HG02938 (cell line): Measurements from ENCODE around the gene STMN3.

Source experiments
- ATAC-seq: cut with Tn5 transposase; IDR thresholded peaks from one replicate; pipeline ENCODE4 v1.9.1; 2021; ENCODE audit warnings: mild to moderate bottlenecking, moderate library complexity; ENCODE audit not compliant: unreplicated experiment

The STMN3 gene

GRCh38 chr20:63653041-63653973 lies at the start of gene STMN3:
TSS of gene STMN3 (minus strand) at chr20:63653424. CDS start at chr20:63653345, 79 bp downstream.
- ATAC-seq, result no peak

GRCh38 chr20:63702036-63702665 lies 48.9 kb upstream of the STMN3 start:
- no peak for ATAC-seq

- ATAC-seq, result no peak
Observed at GRCh38 chr20:63701329-63702035, 48.3 kb upstream of the STMN3 start.

- no peak for ATAC-seq
Observed at GRCh38 chr20:63701051-63701328, 47.8 kb upstream of the STMN3 start.

- ATAC-seq, result no peak
Observed at GRCh38 chr20:63700199-63701050, 47.2 kb upstream of the STMN3 start.

GRCh38 chr20:63699466-63700198 lies 46.4 kb upstream of the STMN3 start:
- no peak for ATAC-seq

- ATAC-seq, result no peak
Observed at GRCh38 chr20:63698739-63699465, 45.7 kb upstream of the STMN3 start.

GRCh38 chr20:63697868-63698545 lies 44.8 kb upstream of the STMN3 start:
- no peak for ATAC-seq

GRCh38 chr20:63697357-63697867 lies 44.2 kb upstream of the STMN3 start:
- ATAC-seq, result no peak

- no peak for ATAC-seq
Observed at GRCh38 chr20:63696628-63697356, 43.6 kb upstream of the STMN3 start, which contains the start of gene TNFRSF6B. TSS of gene TNFRSF6B (plus strand) at chr20:63696652. CDS start at chr20:63696768, 116 bp downstream.

- ATAC-seq, result no peak
Observed at GRCh38 chr20:63696306-63696627, 43.0 kb upstream of the STMN3 start.

- no peak for ATAC-seq
Observed at GRCh38 chr20:63695424-63696305, 42.4 kb upstream of the STMN3 start.

- no peak for ATAC-seq
Observed at GRCh38 chr20:63694584-63695423, 41.6 kb upstream of the STMN3 start.

- ATAC-seq, result no peak
Observed at GRCh38 chr20:63693733-63694583, 40.7 kb upstream of the STMN3 start.

GRCh38 chr20:63693083-63693732 lies 40.0 kb upstream of the STMN3 start:
- no peak for ATAC-seq
